Activated CD4-positive, alpha-beta T cell treated with anti-CD3 and anti-CD28 coated beads for 1 hour (primary cell): ENCODE results near the gene DSCAML1.

Source experiments
- DNase-seq: peaks from one replicate; pipeline ENCODE4 v3.0.0-alpha.2; 2020

DSCAML1 gene

GRCh38 chr11:117631336-117632140, 165.5 kb downstream of the DSCAML1 start:
- no peak for DNase-seq

DNA sequence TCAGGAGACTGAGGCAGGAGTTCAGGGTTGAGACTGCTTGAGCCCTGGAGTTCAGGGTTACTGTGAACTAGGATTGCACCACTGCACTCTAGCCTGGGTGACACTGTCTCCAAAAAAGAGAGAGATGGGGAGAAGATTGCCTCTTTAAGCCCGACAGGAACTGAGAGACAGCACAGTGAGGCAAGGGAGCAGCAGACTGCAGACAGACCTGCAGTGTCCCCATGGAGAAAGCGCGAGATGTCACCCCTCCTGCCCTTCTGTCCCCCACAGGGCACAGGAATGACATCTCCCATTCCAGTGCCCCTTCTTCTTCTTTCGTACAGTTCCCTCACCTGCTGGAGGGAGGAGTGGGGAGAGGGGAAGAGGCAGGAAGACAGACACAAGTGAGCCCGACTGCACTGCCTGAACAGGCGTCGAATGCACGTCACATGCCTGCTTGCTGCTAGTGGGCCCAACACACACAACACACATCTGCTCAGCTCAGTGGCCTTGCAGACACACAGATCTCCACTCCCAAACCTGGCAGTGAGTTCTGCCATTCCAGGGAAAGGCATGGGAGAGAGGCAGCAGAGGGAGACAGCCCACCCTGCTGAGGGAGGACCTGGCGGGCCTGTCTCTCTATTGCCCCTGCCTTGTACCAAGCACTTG, 167.0 kb downstream of the DSCAML1 start:
- no peak for DNase-seq

GRCh38 chr11:117629146-117629545, 167.9 kb downstream of the DSCAML1 start:
- no peak for DNase-seq

GRCh38 chr11:117627259-117627658, 169.8 kb downstream of the DSCAML1 start:
- no peak for DNase-seq

GRCh38 chr11:117626576-117626975, 170.4 kb downstream of the DSCAML1 start:
- DNase-seq, result no peak

DNA sequence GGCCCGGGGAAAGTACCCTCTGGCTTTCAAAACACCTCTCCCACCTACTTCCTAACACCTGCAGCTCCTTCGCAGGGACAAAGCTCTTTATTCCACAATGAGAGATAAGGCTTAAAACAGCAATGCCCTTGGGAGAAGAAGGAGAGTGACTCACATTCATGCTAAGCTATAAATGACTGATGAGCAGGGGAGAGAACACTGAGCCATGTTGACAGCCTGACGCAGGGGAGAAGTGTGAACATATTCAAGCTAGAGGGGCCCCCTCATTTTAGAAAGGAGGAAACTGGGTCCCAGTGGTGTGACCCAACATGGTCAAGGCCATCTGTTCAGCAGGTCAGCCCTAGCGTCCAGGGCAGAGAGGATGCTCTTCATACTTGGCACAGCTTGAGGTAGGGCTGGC, 171.8 kb downstream of the DSCAML1 start:
- DNase-seq, result no peak

DNA sequence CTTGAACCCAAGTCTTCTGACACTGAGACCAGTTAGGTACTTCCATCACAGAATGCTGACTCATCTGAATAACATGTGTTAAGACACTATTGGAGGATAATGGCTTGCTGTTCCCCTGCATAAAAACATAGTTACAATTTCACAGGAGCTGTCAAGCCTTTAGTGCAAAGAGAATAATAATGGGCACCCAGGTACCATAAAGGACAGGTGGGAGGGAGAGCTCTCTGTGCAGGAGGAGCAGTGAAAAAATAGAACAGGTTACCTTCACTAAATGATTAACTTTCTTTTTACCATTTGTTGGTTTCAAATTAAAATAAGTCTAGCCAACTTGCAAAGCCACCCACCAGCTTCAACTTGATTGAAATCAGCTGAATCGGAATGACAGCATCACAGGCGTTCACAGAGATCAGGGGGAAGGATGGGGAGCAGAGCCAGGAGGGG, 173.2 kb downstream of the DSCAML1 start:
- no peak for DNase-seq

DNA sequence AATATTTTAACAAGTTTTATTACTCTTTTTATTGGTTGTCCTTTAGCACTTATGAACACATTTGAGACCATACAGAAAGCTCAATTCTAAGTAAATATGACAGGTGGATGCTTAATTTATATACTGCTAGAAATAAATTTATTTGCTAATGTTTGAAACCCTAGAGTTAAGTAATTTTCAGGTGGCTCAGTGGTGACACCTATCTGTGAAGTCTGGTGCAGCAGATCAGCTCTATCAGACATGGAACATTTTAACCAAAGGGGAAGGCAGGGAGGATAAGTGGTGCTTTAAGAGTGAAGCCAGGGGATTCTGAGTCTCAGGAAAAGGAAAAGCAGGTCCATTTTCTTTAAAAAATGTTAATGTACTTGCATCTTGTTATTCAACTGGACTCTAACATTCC, 175.8 kb downstream of the DSCAML1 start:
- DNase-seq, result no peak

GRCh38 chr11:117620659-117621058, 176.4 kb downstream of the DSCAML1 start:
- DNase-seq, result no peak

- no peak for DNase-seq
These were observed 176.9 kb downstream of the DSCAML1 start for GRCh38 chr11:117620086-117620485.

GRCh38 chr11:117619661-117620060, 177.4 kb downstream of the DSCAML1 start:
- DNase-seq, result no peak

DNA sequence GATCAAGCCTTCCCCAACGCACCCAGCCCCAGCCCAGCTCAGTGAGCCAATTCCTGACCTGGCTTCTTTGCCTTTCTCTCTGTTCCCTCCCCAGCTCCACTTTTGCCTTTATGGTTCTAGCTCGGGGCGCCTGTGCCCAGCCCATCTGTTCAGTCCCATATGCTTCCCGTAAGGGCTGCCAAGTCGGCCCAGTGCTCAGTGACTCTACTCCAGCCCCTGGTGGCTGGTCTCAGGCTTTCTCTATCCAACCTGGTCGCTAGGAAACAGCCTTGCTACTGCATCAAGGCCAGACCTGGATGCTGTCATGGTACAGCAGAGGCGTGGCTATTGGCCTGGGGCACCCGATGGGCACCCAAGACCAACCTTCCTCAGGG, 178.0 kb downstream of the DSCAML1 start:
- DNase-seq, result no peak

DNA sequence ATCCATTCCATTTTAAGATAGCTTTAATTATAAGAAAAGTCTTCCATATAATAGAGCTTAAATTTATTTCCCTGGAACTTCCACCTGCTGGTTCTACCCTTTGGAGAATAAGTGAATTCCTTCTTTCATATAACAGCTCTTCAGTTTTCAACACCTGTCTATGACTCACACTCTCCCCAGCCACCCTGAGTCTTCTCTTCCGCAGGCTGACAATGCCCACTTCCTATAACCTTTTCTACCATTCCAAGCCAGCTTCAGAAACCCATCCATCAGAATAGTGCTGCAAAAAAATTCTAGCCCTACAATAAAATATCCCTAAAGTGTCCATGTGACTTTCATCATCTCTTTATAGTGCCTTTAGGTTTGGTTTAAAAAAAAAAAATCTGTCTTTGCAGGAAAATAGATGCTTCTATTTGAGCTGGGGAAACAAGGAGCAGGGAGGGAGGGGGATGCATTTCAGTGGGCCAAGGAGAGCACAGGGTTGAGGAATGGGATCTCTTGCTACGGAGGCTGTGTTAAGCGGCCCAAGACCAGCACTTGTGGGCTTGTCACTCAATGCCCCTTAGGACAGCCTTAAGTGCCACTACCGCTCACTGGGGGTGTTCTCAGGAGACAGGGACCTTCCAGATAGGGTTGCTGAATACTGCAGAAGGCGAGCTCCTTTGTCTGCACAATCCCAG, 178.6 kb downstream of the DSCAML1 start:
- no peak for DNase-seq

DNA sequence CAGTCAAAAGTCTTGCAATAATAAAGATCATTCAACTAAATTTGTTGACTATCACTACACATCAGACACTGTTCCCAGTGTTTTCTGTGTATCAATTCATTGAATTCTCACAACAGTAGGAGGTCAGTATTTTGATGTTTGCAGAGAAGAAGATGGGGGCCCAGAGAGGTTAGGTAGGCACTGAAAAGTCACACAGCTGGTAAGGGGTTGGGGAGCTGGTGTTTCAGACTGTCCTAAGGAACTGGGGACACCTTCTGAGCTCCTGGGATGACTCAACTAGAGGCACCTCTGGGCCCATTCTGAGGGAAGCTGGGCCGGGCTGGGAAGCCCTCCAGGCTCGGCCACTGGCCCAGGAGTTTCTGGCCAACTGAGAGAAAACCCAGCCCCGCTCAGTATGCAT, 180.0 kb downstream of the DSCAML1 start:
- DNase-seq, result no peak

- DNase-seq, result no peak
These were observed 182.3 kb downstream of the DSCAML1 start for GRCh38 chr11:117614728-117615127.

DNA sequence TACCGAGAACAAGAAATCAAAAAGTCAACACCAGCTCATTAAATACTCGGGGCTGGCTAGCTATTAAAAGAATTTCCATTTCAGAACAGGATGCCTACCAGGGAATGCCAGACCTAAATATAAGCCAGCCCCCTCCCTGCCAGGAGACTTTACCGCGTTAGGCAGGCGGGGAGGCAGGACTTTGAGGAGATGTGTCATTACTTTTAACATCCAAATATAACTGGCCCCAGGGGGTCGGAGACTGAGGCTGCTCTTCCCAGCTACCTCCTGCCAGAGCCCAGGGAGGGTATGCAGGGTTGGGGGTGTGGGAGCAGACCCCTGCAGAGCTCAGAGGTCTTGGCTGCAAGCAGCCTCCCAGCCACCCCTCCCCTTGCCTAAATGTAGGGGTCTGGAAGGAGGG, 183.5 kb downstream of the DSCAML1 start:
- no peak for DNase-seq

DNA sequence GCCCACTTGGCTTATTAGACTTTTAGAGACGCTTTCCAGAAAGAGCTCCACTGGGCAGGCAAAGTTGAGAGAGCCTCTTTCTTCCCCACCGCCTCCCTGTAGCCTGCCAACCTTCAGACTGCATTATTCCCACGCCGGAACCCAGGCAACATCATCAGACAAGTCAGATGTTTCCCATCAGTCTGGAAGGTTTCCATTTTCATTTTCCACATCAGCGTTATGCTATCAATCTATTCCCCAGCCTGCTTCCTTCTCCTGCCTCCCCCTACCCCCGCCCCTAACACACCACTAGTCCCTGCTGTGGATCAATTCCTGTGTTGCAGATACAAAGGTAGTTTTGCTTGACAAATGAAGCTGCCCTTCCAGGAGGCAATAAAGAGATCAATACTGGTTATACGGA, 184.8 kb downstream of the DSCAML1 start:
- DNase-seq, result no peak

DNA sequence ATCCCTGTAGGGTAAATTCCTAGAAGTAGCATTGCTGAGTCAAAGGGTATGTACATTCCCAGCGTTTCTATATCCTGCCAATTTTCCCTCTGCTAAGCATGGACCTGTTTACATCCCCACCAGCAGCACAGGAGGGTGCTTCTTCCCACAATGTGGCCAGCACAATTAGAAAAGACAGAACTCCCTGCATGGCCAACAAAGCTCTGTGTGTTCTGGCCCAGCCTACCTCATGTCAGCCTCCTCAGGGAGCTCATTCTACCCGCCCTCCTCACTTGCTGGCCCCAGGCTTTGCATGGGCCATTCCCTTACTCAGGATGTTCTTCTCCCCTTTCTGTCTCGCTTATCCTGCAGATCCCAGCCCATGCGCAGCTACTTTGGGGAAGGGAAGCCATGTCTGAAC, 186.1 kb downstream of the DSCAML1 start:
- DNase-seq, result no peak

- DNase-seq, result no peak
These were observed 187.0 kb downstream of the DSCAML1 start for GRCh38 chr11:117610045-117610444.

DNA sequence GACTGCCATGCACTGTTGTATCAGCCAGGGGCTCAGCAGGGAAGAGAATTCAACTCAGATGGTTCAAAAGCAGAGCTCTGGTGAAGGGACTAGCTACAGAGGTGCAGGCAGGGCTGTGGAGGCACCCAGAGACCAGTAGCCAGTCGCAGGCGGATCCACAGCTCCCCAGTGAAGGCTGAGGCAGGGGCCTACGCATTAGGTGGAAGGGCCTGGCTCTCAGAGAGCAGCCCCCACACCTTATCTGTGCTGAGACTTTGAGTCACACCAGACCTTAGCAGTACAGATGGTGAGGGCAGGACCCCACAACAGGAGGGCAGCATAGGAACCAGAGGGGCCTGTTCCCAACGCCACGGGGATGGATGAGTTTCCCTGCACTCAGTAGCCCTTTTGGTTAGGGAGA, 189.6 kb downstream of the DSCAML1 start:
- DNase-seq, result no peak

DNA sequence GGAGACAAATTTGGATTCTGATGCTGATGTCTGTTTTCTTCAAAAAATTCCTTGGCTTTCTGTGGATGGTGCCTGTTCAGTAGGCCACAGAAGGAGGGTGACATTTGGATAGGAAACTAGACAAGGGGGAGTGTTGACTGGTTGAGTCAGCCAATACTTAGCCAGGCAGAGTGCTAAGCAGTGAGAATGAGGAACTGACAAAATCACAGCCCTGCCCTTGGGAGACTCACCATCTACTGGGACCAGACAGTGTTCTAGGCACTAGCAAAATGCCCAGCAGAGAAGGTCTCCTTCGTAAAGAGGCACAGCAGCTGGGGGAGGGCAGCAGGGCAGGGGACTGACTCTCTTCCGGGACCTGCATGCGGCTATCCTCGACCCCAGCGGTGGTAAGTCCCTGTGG, 190.2 kb downstream of the DSCAML1 start:
- DNase-seq, result no peak

DNA sequence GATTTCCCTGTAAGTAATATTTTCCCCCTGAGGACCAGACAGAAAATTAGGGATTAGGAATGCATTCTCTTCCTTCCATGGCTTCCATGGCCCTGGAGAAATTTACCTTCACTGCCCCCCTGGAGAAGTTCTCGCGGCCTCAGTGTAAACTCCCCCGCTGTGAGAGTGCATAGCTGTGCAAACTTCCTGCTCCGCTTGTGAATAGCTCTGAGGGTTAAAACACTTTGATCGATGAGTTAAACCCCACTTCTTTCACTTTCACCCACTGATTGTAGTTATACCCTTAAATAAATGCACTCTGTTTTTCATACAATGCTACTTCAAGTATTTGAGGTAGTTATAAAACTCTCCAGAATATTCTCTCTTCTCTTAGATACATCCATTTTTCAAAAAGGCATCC, 190.8 kb downstream of the DSCAML1 start:
- no peak for DNase-seq

- DNase-seq, result no peak
These were observed 191.7 kb downstream of the DSCAML1 start for GRCh38 chr11:117605331-117605730.

- DNase-seq, result no peak
These were observed 192.6 kb downstream of the DSCAML1 start for GRCh38 chr11:117604336-117604995.
